Vagina (tissue), 2 donors: Measurements from ENCODE around the gene CCL23. TPM values are rescaled to one million over a fixed set of nuclear protein-coding genes. Genes with fewer than 3 reads are reported as not detected.

Experiments used
- DNase-seq, 2 donors: peaks; one replicate each; pipeline ENCODE4 v3.0.0-alpha.2; 2017; ENCODE audit errors: extremely low spot score in 2 of 2
- H3K27ac ChIP-seq: fragments of 200-600 bp; sonication (generic); one replicate; pipeline ENCODE4 v1.5.1; 2019
- H3K27me3 ChIP-seq: fragments of 200-600 bp; sonication (generic); one replicate; pipeline ENCODE4 v1.5.1; 2019
- H3K36me3 ChIP-seq, 2 donors: fragments of 200-600 bp; sonication (generic); one replicate each; pipeline ENCODE4 v1.5.1; 2017 to 2019
- H3K4me1 ChIP-seq: fragments of 200-600 bp; sonication (generic); one replicate; pipeline ENCODE4 v1.5.1; 2019
- H3K4me3 ChIP-seq, 2 donors: fragments of 200-600 bp; sonication (generic); 1 replicate in 1 of 2; 2 replicates in 1 of 2; pipeline ENCODE4 v1.5.1; 2016 to 2019
- H3K9me3 ChIP-seq: fragments of 200-600 bp; sonication (generic); one replicate; pipeline ENCODE4 v1.5.1; 2019
- CTCF ChIP-seq, 3 experiments: fragments of 450-650 bp in 2 of 3; fragments of 200-600 bp in 1 of 3; sonication (generic) in 1 of 3; IDR thresholded peaks; one replicate each; pipeline ENCODE4 v1.5.1; 2017 to 2019; ENCODE audit warnings: antibody characterized with exemption in 3 of 3, mild to moderate bottlenecking in 2 of 3, moderate library complexity in 2 of 3
- POLR2A ChIP-seq, 2 donors: fragments of 450-650 bp; IDR thresholded peaks; one replicate each; pipeline ENCODE4 v1.6.1; 2017; ENCODE audit warnings: antibody characterized with exemption in 2 of 2, mild to moderate bottlenecking in 2 of 2, moderate library complexity in 2 of 2
- POLR2AphosphoS5 ChIP-seq, 2 donors: sonication (generic); formaldehyde crosslinking; IDR thresholded peaks; one replicate each; pipeline ENCODE4 v1.9.0; 2017; ENCODE audit warnings: antibody characterized with exemption in 2 of 2, mild to moderate bottlenecking in 2 of 2, low read depth in 1 of 2; ENCODE audit not compliant: insufficient read depth in 1 of 2
- intact Hi-C: fragments of 100-400 bp; cut with DNase I; formaldehyde crosslinking; loops from one replicate; pipeline ENCODE4 v1.15.1; 2023
- total RNA-seq: library from RNA; depleted of rRNA; stranded (reverse); fragments of >200 nt; gene quantifications from one replicate; pipeline ENCODE4 v1.2.3, GENCODE V29; 2016

CCL23 gene
- total RNA-seq, 1 donor from 2014 or later: 13.3 TPM

- no peak for TF ChIP-seq POLR2AphosphoS5 (IDR thresholded peaks at IDR 0.05; ENCODE audit: insufficient read depth in 1 of 2, low read depth in 1 of 2)
- no peak for TF ChIP-seq CTCF (IDR thresholded peaks at IDR 0.05)
- TF ChIP-seq POLR2A (IDR thresholded peaks at IDR 0.05): no peak
- intact Hi-C loops: no loop called here
- Histone ChIP-seq H3K27me3 (no peaks in the 10 kb centered on the region), H3K9me3 (no peaks in the 10 kb centered on the region), H3K27ac (no peak overlapping the region), H3K4me1 (no peaks in the 10 kb centered on the region), H3K36me3 (no peaks in the 10 kb centered on the region), H3K4me3 (no peak overlapping the region)
- no peak for DNase-seq
Observed at GRCh38 chr17:35991075-35991474, 26.7 kb downstream of the CCL23 start.

- intact Hi-C loops: no loop called here
- Histone ChIP-seq H3K27ac (no peak overlapping the region), H3K27me3 (no peaks in the 10 kb centered on the region), H3K9me3 (no peaks in the 10 kb centered on the region), H3K36me3 (no peaks in the 10 kb centered on the region), H3K4me3 (no peak overlapping the region), H3K4me1 (no peaks in the 10 kb centered on the region)
- DNase-seq: no peak
- no peak for TF ChIP-seq POLR2A (IDR thresholded peaks at IDR 0.05)
- TF ChIP-seq CTCF (IDR thresholded peaks at IDR 0.05): no peak
- peak in 1 of 2 donors; percentile 49 for TF ChIP-seq POLR2AphosphoS5 (IDR thresholded peaks at IDR 0.05; ENCODE audit: insufficient read depth in 1 of 2, low read depth in 1 of 2)
Observed at GRCh38 chr17:35988164-35988563, 29.6 kb downstream of the CCL23 start.

GRCh38 chr17:35986643-35987042 is 31.1 kb downstream of the CCL23 start, which contains the start of gene CCL14:
Gene CCL14, minus strand, starts transcription at chr17:35986729. Its CDS starts 80 bp downstream, at chr17:35986649.
- TF ChIP-seq POLR2A (IDR thresholded peaks at IDR 0.05): no peak
- TF ChIP-seq CTCF (IDR thresholded peaks at IDR 0.05): no peak
- TF ChIP-seq POLR2AphosphoS5 (IDR thresholded peaks at IDR 0.05; ENCODE audit: insufficient read depth in 1 of 2, low read depth in 1 of 2): no peak

GRCh38 chr17:35984140-35984539 is 33.6 kb downstream of the CCL23 start:
- Histone ChIP-seq H3K4me1 (no peaks in the 10 kb centered on the region), H3K9me3 (no peaks in the 10 kb centered on the region), H3K36me3 (no peaks in the 10 kb centered on the region), H3K4me3 (peak overlapping the region in 1 of 2 donors; percentile 35), H3K27ac (no peak overlapping the region), H3K27me3 (no peaks in the 10 kb centered on the region)
- TF ChIP-seq POLR2AphosphoS5 (IDR thresholded peaks at IDR 0.05; ENCODE audit: insufficient read depth in 1 of 2, low read depth in 1 of 2): no peak
- no peak for TF ChIP-seq POLR2A (IDR thresholded peaks at IDR 0.05)
- no peak for TF ChIP-seq CTCF (IDR thresholded peaks at IDR 0.05)
- intact Hi-C loops: no loop called here
- DNase-seq: no peak

More at GRCh38 chr17:35986643-35987042, 31.1 kb downstream of the CCL23 start, which contains the start of gene CCL14:
- H3K4me3 ChIP-seq: peak within 1 kb of the TSS; percentile 10 to 35
- H3K4me1 ChIP-seq: no peaks in the 10 kb centered on the region
- DNase-seq: no peak
- no peaks in the 10 kb centered on the region for H3K27me3 ChIP-seq
- H3K36me3 ChIP-seq: no peaks in the 10 kb centered on the region
- H3K9me3 ChIP-seq: no peaks in the 10 kb centered on the region
- intact Hi-C loops: no loop called here
- no peak within 1 kb of the TSS for H3K27ac ChIP-seq

- no peak overlapping the region for H3K27ac ChIP-seq
- H3K9me3 ChIP-seq: no peaks in the 10 kb centered on the region
- TF ChIP-seq POLR2A (IDR thresholded peaks at IDR 0.05): no peak
- TF ChIP-seq POLR2AphosphoS5 (IDR thresholded peaks at IDR 0.05; ENCODE audit: insufficient read depth in 1 of 2, low read depth in 1 of 2): no peak
- no peak for TF ChIP-seq CTCF (IDR thresholded peaks at IDR 0.05)
- H3K4me3 ChIP-seq: no peak overlapping the region
- no peaks in the 10 kb centered on the region for H3K27me3 ChIP-seq
- H3K36me3 ChIP-seq: no peaks in the 10 kb centered on the region
- DNase-seq: no peak
- intact Hi-C loops: no loop called here
- no peaks in the 10 kb centered on the region for H3K4me1 ChIP-seq
Observed at GRCh38 chr17:35982409-35983191, 35.2 kb downstream of the CCL23 start.
